Activated B cell treated with CpG ODN at 0.5 μM for 24 hours (primary cell): ENCODE results near the gene MFAP2. TPM values are rescaled to one million over a fixed set of nuclear protein-coding genes. Genes with fewer than 3 reads are reported as not detected.
A peak's percentile ranks its signal among the peaks of the same experiment; 100 is the strongest.

Experiments
- ATAC-seq: fragments of 200-7000 bp; cut with Tn5 transposase; one replicate; pipeline ENCODE4 v1.10.0; 2021; ENCODE audit warnings: low read depth, mild to moderate bottlenecking, moderate library complexity
- CTCF ChIA-PET: fragments of 350-600 bp; sonication (Branson Sonifier 250); formaldehyde crosslinking; loops from one replicate; lab custom pipeline; 2021; ENCODE audit warnings: antibody characterized with exemption; lab: Charles Lee
- POLR2A ChIA-PET: fragments of 350-600 bp; sonication (Branson Sonifier 250); formaldehyde crosslinking; loops from one replicate; lab custom pipeline; 2021; ENCODE audit warnings: antibody characterized with exemption; lab: Charles Lee
- DNase-seq: peaks from one replicate; pipeline ENCODE4 v3.0.0; 2022
- H3K27ac Mint-ChIP-seq: one replicate; pipeline ENCODE4 v1.8.0; 2020; ENCODE audit warnings: mixed read lengths
- H3K27me3 Mint-ChIP-seq: one replicate; pipeline ENCODE4 v1.8.0; 2021; ENCODE audit warnings: mixed read lengths
- H3K36me3 Mint-ChIP-seq: one replicate; pipeline ENCODE4 v1.8.0; 2021; ENCODE audit warnings: low read depth, mixed read lengths
- H3K4me1 Mint-ChIP-seq: one replicate; pipeline ENCODE4 v1.8.0; 2021; ENCODE audit warnings: mixed read lengths
- H3K4me3 Mint-ChIP-seq: one replicate; pipeline ENCODE4 v1.8.0; 2020; ENCODE audit warnings: mild to moderate bottlenecking, mixed read lengths
- H3K9me3 Mint-ChIP-seq: one replicate; pipeline ENCODE4 v1.8.0; 2020; ENCODE audit warnings: mixed read lengths
- intact Hi-C: fragments of 100-400 bp; cut with micrococcal nuclease; formaldehyde crosslinking; loops from one replicate; pipeline ENCODE4 v1.15.1; 2024
- total RNA-seq: library from RNA; stranded (reverse); gene quantifications from 2 replicates; pipeline ENCODE4 v1.2.3, GENCODE V29; 2022
- TF ChIP-seq, protein P1 (sequence below): fragments of 200-600 bp; IDR thresholded peaks from one replicate; pipeline ENCODE4 v1.8.0; 2022; ENCODE audit warnings: antibody characterized with exemption, mild to moderate bottlenecking

MFAP2 gene
- total RNA-seq, 1 donor from 2014 or later, result not detected

DNA sequence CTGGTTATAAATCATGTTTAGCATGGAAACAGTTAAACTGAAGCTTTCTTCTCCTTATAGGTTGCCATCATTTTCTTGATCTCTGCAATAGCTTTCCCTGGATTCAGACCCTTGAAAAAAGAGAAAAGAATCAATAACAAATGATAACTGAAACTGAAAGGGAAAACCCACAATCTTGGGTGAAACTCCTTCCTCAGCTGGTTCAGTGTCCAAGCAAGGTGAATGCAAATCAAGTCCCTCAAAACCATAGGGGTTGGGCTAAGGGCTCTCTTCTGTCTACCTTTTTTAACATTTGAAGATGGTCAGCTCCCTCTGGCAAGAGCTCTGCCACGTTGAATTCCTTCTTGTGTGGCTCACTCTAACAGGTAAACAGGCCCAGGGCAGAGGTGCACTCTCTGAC lies 38.4 kb upstream of the MFAP2 start:
- Mint-ChIP-seq H3K36me3 (peaks cover 63% of the 10 kb centered on the region), H3K27me3 (no peaks in the 10 kb centered on the region), H3K27ac (peak overlapping the region; percentile 79), H3K4me3 (no peak overlapping the region), H3K4me1 (peaks cover 15% of the 10 kb centered on the region), H3K9me3 (no peaks in the 10 kb centered on the region)
- ChIA-PET CTCF (interaction anchor here (1.0 kb wide), 1 partner anchor 398 kb away, joined by 3 read pairs; no protein-coding TSS in a partner anchor), POLR2A (interaction anchor here (0.7 kb wide), 1 partner anchor 91 kb away, joined by 3 read pairs; no protein-coding TSS in a partner anchor)
- ATAC-seq (peak; percentile 42), DNase-seq (no peak)
- TF ChIP-seq, protein P1, sequence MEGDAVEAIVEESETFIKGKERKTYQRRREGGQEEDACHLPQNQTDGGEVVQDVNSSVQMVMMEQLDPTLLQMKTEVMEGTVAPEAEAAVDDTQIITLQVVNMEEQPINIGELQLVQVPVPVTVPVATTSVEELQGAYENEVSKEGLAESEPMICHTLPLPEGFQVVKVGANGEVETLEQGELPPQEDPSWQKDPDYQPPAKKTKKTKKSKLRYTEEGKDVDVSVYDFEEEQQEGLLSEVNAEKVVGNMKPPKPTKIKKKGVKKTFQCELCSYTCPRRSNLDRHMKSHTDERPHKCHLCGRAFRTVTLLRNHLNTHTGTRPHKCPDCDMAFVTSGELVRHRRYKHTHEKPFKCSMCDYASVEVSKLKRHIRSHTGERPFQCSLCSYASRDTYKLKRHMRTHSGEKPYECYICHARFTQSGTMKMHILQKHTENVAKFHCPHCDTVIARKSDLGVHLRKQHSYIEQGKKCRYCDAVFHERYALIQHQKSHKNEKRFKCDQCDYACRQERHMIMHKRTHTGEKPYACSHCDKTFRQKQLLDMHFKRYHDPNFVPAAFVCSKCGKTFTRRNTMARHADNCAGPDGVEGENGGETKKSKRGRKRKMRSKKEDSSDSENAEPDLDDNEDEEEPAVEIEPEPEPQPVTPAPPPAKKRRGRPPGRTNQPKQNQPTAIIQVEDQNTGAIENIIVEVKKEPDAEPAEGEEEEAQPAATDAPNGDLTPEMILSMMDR, result no peak
- intact Hi-C loops, result no loop called here

DNA sequence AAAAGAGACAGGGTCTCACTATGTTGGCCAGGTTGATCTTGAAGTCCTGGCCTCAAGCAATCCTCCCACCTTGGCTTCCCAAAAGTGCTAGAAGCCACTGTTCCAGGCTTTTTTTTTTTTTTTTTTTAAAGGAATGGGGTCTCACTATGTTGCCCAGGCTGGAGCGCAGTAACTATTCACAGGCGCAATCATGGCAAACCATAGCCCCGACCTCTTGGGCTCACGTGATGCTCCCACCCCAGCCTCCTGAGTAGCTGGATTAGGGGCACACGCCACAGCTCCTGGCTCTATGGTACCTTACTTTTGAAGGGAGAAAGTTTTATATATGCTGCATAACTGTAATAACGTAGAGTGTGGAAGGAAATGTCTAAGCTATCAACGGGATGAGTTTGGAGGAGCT lies 37.0 kb upstream of the MFAP2 start:
- Mint-ChIP-seq H3K27ac (no peak overlapping the region), H3K4me3 (no peak overlapping the region), H3K4me1 (peaks cover 13% of the 10 kb centered on the region), H3K36me3 (peaks cover 48% of the 10 kb centered on the region), H3K9me3 (no peaks in the 10 kb centered on the region), H3K27me3 (no peaks in the 10 kb centered on the region)
- no peak for DNase-seq
- no peak for ATAC-seq
- intact Hi-C loops, result no loop called here
- TF ChIP-seq, protein P1, result no peak
- ChIA-PET CTCF (no interaction called here), POLR2A (no interaction called here)

DNA sequence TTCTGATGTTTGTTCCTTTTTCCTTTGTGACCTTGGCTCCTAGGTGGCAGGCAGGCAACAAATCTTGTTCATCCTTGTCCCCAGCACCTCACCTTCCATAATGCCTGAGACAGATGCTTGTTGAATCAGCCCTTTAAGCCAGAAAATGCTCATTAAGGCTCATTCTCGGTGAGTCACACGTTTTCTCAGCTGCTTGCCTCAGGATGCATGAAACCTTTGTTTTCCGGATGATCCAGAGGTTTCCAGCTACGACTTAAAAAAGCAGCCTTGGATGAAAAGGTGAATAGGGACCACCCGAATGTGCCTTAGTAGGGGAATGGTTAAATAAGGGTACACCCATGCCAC lies 35.9 kb upstream of the MFAP2 start:
- intact Hi-C loops, result no loop called here

DNA sequence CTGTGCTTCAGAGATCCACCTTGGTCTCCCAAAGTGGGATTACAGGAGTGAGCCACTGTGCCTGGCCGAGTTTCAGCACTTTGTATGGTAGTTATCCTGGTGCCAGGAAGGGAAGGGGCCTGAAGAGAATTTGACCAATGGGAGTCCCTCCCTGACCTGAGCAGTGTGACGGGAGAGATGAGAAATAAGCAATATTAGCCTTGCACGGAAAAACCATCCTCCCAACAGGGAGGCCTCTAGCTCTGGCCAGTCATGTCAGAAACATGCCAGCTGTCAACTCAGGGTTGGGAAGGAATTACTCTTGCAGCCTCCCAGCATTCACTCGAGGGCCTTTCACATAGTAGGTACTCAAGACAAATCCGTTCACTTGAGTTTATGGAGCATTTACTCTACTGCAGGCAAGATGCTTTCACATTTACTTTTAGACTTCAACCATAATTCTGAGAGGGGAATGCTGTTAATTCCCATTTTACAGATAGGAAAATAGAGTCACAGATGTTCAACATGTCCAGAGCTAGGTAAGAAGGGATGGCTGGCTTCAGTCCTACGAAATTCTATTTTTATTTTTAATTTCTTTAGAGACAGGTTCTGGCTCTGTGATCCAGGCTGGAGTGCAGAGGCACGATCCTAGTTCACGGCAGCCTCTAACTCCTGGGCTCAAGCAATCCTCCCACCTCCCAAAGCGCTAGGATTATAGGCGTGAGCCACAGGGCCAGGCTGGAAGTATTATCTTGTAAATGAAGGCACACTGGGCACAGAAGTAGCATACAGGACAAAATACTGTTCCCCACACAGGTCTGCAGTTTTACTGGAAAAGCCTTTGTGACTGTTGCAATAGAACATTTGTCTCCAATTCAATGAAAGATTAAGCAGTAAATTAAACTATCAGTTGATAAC lies 34.5 kb upstream of the MFAP2 start:
- Mint-ChIP-seq H3K9me3 (no peaks in the 10 kb centered on the region), H3K4me3 (no peak overlapping the region), H3K36me3 (peaks cover 24% of the 10 kb centered on the region), H3K4me1 (peaks cover 30% of the 10 kb centered on the region), H3K27ac (no peak overlapping the region), H3K27me3 (no peaks in the 10 kb centered on the region)
- TF ChIP-seq, protein P1, result no peak
- intact Hi-C loops, result no loop called here
- DNase-seq (no peak), ATAC-seq (no peak)
- POLR2A ChIA-PET, result no interaction called here
- CTCF ChIA-PET, result no interaction called here

More for the DNA sequence above, 35.9 kb upstream of the MFAP2 start:
- Mint-ChIP-seq H3K4me1 (peaks cover 17% of the 10 kb centered on the region), H3K4me3 (no peak overlapping the region), H3K27ac (no peak overlapping the region), H3K27me3 (no peaks in the 10 kb centered on the region), H3K9me3 (no peaks in the 10 kb centered on the region), H3K36me3 (peaks cover 38% of the 10 kb centered on the region)
- POLR2A ChIA-PET, result interaction anchor here (0.6 kb wide), 1 partner anchor 663 kb away, joined by 6 read pairs; no protein-coding TSS in a partner anchor
- ATAC-seq (no peak), DNase-seq (no peak)
- CTCF ChIA-PET, result no interaction called here
- TF ChIP-seq, protein P1, result no peak

DNA sequence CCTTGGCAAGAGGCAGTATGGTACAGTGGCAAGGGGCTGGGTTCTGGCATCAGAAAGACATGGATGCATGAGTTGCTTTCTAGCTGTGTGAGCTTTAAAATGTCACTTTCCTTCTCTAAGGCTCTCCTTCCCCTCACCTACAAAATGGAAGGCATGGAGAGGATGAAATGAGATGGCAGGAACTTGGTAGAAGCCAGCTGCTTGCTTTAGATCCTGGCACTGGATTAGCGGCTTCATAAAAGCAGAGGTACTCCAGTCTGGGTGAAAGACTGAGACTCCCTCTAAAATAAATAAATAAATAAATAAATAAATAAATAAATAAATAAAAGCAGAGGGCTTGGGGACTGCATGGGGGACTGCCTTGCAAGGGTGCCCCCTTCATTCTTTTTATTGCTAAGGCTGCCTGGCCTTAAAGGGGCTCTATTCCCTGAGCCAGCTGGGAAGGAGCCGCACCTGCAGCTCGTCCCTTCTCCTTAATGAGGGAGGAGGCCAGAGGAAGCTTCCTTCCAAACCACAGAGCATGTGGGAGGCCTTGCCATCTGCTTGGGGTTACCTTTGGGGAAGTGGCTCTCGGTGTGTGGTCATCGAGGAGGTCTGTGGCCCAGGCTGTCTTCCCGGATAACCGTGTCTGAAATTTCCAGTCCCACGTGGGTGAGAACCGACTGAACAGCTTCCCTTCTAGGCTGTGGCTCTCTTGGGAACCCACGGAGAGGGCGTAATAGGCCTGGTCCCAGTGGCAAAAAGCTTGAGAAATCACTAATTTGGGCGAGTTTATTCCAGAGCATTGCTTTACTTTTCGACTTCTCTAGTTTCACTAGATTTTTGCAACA lies 33.3 kb upstream of the MFAP2 start:
- TF ChIP-seq, protein P1, result no peak
- intact Hi-C loops, result no loop called here
- ChIA-PET CTCF (no interaction called here), POLR2A (no interaction called here)
- Mint-ChIP-seq H3K4me3 (no peak overlapping the region), H3K4me1 (peaks cover 28% of the 10 kb centered on the region), H3K27ac (no peak overlapping the region), H3K36me3 (peaks cover 12% of the 10 kb centered on the region), H3K27me3 (no peaks in the 10 kb centered on the region), H3K9me3 (no peaks in the 10 kb centered on the region)
- DNase-seq (no peak), ATAC-seq (no peak)
